ENCODE measurements around the gene CRTC1.
"Not testable (repeated sequence)": the region's sequence is repeated elsewhere in the genome, so short reads cannot be mapped to it uniquely, and the experiment has no call there.

Gene CRTC1

GRCh38 chr19:18713550-18714117 is 30.2 kb downstream of the CRTC1 start:
- no peaks in the 10 kb centered on the region for H3K9me3 Mint-ChIP-seq
- DNase-seq (no peak), ATAC-seq (peak; percentile 45)
- no peak overlapping the region for H3K27ac Mint-ChIP-seq
- no peak overlapping the region for H3K4me3 Mint-ChIP-seq
- no peaks in the 10 kb centered on the region for H3K36me3 Mint-ChIP-seq (ENCODE audit: low read depth)
- H3K4me1 Mint-ChIP-seq = peaks cover 27% of the 10 kb centered on the region
- H3K27me3 Mint-ChIP-seq = no peaks in the 10 kb centered on the region

- no peak overlapping the region for H3K4me3 Mint-ChIP-seq
- H3K27ac Mint-ChIP-seq = no peak overlapping the region
- H3K27me3 Mint-ChIP-seq = no peaks in the 10 kb centered on the region
- ATAC-seq = no peak
- no peak for DNase-seq
- H3K9me3 Mint-ChIP-seq = no peaks in the 10 kb centered on the region
- H3K36me3 Mint-ChIP-seq (ENCODE audit: low read depth) = no peaks in the 10 kb centered on the region
- H3K4me1 Mint-ChIP-seq = peaks cover 25% of the 10 kb centered on the region
Measured at GRCh38 chr19:18715416-18715815, 31.9 kb downstream of the CRTC1 start.

- H3K9me3 Mint-ChIP-seq = no peaks in the 10 kb centered on the region
- no peak for ATAC-seq
- no peak overlapping the region for H3K27ac Mint-ChIP-seq
- peaks cover 26% of the 10 kb centered on the region for H3K4me1 Mint-ChIP-seq
- DNase-seq = no peak
- H3K4me3 Mint-ChIP-seq = no peak overlapping the region
- no peaks in the 10 kb centered on the region for H3K27me3 Mint-ChIP-seq
- peaks cover 2% of the 10 kb centered on the region for H3K36me3 Mint-ChIP-seq (ENCODE audit: low read depth)
Measured at GRCh38 chr19:18716857-18717256, 33.4 kb downstream of the CRTC1 start.

DNA sequence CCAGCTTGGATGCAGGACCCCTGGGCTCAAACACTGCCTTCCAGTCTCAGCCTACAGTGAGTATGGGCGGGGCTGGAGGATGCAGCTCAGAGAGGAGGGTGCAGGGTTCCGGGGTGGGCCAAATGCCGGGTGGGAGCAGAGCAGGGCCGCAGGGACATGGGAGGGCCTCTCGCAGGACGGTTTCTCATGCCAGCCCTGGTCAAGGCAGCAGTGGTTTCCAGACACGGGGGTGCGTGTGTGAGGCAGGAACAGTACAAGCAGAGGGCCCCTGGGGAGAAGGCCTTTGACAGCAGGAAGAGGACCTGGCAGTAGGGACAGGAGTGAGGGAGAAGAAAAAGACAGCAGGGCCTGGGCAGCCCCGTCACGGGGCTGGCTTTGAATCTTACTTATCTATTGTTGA is 34.1 kb downstream of the CRTC1 start:
- Mint-ChIP-seq H3K36me3 (ENCODE audit: low read depth) (peaks cover 2% of the 10 kb centered on the region), H3K9me3 (no peaks in the 10 kb centered on the region), H3K27me3 (no peaks in the 10 kb centered on the region), H3K27ac (no peak overlapping the region), H3K4me1 (peaks cover 26% of the 10 kb centered on the region), H3K4me3 (no peak overlapping the region)
- DNase-seq (no peak), ATAC-seq (no peak)

DNA sequence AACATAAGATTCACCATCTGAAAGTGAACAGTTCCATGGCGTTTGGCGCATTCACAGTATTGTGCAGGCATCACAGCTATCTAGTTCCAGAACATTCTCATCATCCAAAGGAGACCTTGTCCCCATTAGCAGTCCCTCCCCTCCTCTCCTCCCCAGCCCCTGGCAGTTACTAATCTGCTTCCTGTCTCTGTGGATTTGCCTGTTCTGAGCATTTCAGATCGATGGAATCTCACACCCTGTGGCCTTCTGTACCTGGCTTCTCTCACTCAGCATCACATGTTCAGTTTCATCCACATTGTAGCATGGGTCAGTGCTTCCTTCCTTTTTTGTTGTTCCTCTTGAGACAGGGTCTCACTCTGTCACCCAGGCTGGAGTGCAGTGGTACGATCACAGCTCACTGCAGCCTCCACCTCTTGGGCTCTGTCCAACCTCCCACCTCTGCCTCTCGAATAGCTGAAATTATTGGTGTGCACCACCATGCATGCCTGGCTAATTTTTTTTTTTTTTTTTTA is 34.6 kb downstream of the CRTC1 start:
- DNase-seq = no peak
- H3K36me3 Mint-ChIP-seq (ENCODE audit: low read depth) = peaks cover 2% of the 10 kb centered on the region
- no peak overlapping the region for H3K4me3 Mint-ChIP-seq
- no peaks in the 10 kb centered on the region for H3K27me3 Mint-ChIP-seq
- no peak for ATAC-seq
- no peaks in the 10 kb centered on the region for H3K9me3 Mint-ChIP-seq
- H3K4me1 Mint-ChIP-seq = peaks cover 25% of the 10 kb centered on the region
- no peak overlapping the region for H3K27ac Mint-ChIP-seq

DNA sequence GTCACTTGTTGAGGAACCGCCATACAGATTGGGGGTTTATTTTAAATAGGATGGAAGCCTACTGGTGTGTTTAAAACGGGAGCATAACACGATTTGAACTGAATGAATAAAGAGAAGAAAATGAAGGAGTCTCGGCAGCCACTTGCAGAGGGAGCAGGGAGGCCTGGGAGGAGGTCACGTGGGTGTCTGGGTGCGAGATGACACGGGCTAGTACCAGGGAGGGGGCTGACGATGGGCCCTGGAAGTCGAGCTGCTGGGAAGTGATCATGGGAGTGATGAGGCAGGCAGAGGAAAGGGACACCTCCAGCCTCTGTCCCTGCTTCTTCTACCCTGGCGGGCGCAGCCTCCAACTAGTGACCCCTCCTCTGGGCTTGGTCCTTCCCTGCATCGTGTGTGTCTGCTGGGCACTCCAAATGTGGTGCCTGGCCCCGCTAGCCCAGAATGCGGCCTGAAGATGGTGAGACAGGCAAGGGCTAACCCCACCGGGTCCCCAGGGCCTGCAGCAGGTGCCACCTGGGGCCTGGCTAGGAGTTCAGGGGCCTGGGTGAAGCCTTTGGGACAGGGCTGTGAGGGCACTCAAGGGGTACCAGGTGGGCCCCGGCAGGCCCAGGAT is 35.5 kb downstream of the CRTC1 start:
- Mint-ChIP-seq H3K27ac (no peak overlapping the region), H3K36me3 (ENCODE audit: low read depth) (peaks cover 2% of the 10 kb centered on the region), H3K9me3 (no peaks in the 10 kb centered on the region), H3K4me1 (peaks cover 25% of the 10 kb centered on the region), H3K4me3 (no peak overlapping the region), H3K27me3 (no peaks in the 10 kb centered on the region)
- no peak for DNase-seq
- ATAC-seq = no peak

DNA sequence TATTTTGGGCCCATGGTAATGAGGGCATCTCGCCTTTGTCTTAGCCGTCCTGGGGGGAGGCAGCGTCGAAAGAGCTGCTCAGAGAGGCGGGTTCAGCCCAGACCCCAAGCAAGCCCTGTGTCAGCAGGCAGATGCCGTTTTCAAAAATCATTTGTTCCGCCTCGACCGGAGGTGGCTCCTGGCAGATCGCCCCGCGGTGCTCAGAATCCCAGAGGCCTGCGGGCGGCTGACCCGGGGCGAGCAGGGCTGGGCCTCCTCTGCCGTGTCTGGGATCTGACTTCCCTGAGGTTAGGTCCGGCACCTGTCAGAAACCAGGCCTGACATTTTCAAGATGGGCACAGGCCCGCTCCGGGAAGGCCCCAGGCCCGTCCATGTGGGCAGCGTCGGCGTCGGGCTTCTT is 36.1 kb downstream of the CRTC1 start:
- peaks cover 25% of the 10 kb centered on the region for H3K4me1 Mint-ChIP-seq
- no peaks in the 10 kb centered on the region for H3K9me3 Mint-ChIP-seq
- H3K27me3 Mint-ChIP-seq = no peaks in the 10 kb centered on the region
- H3K4me3 Mint-ChIP-seq = no peak overlapping the region
- DNase-seq = no peak
- ATAC-seq = no peak
- H3K36me3 Mint-ChIP-seq (ENCODE audit: low read depth) = peaks cover 2% of the 10 kb centered on the region
- H3K27ac Mint-ChIP-seq = no peak overlapping the region

- H3K36me3 Mint-ChIP-seq (ENCODE audit: low read depth) = peaks cover 2% of the 10 kb centered on the region
Measured at GRCh38 chr19:18723871-18724377, 40.4 kb downstream of the CRTC1 start.

DNA sequence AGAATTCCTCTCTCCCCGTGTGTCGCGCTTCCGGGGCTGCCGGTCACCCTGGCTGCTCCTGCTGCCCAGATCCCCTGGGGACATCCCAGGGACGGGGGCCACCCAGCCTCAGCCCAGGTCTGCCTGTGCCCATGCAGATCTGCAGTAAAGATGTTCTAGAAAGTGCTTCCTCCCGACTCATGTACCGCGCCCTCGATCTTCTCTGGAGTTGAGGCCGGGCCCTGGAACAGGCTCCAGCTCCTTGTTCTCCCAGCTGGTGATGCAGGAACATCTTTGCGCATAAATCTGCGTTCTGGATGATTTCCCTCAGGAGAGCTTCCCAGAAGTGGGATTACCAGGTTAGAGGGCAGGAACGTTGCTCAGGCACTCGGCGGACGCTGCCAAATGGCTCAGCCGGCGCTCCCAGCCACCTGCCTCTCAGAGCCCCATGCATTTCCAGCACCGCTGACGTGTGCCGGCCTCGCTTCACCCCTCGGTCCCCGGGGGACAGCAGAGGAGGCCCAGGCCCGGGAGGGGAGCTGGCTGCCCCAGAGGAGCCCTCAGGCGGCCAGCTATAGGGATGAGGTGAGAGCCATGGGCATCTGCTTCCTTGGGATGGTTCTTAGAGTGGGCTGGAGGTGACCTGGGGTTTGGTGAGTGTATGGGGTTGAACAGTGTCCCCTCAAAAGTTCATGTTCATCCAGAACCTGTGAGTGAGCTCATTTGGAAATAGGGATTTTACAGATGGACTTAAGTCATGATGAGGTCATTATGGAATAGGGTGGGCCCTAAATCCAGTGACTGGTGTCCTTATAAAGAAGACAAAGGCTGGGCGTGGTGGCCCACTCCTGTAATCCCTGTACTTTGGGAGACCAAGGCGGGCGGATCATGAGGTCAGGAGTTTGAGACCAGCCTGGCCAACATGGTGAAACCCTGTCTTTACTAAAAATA is 42.6 kb downstream of the CRTC1 start:
- no peaks in the 10 kb centered on the region for H3K27me3 Mint-ChIP-seq
- DNase-seq (no peak), ATAC-seq (no peak)
- H3K27ac Mint-ChIP-seq = no peak overlapping the region
- no peaks in the 10 kb centered on the region for H3K9me3 Mint-ChIP-seq
- peaks cover 10% of the 10 kb centered on the region for H3K4me1 Mint-ChIP-seq
- H3K36me3 Mint-ChIP-seq (ENCODE audit: low read depth) = no peaks in the 10 kb centered on the region
- no peak overlapping the region for H3K4me3 Mint-ChIP-seq

More at GRCh38 chr19:18723871-18724377, 40.4 kb downstream of the CRTC1 start:
- Mint-ChIP-seq H3K27ac (no peak overlapping the region), H3K4me3 (no peak overlapping the region), H3K9me3 (no peaks in the 10 kb centered on the region), H3K27me3 (no peaks in the 10 kb centered on the region), H3K4me1 (peaks cover 12% of the 10 kb centered on the region)
- no peak for DNase-seq
- ATAC-seq = peak; percentile 46

GRCh38 chr19:18726846-18727245 is 43.4 kb downstream of the CRTC1 start:
- Mint-ChIP-seq H3K9me3 (no peaks in the 10 kb centered on the region), H3K4me1 (peaks cover 10% of the 10 kb centered on the region), H3K27ac (no peak overlapping the region), H3K27me3 (no peaks in the 10 kb centered on the region), H3K36me3 (ENCODE audit: low read depth) (no peaks in the 10 kb centered on the region), H3K4me3 (no peak overlapping the region)
- DNase-seq (no peak), ATAC-seq (no peak)

GRCh38 chr19:18727602-18728001 is 44.1 kb downstream of the CRTC1 start:
- peaks cover 10% of the 10 kb centered on the region for H3K4me1 Mint-ChIP-seq
- H3K36me3 Mint-ChIP-seq (ENCODE audit: low read depth); ATAC-seq; H3K27me3 Mint-ChIP-seq; DNase-seq; H3K9me3 Mint-ChIP-seq; H3K4me3 Mint-ChIP-seq; H3K27ac Mint-ChIP-seq: not testable (repeated sequence)

DNA sequence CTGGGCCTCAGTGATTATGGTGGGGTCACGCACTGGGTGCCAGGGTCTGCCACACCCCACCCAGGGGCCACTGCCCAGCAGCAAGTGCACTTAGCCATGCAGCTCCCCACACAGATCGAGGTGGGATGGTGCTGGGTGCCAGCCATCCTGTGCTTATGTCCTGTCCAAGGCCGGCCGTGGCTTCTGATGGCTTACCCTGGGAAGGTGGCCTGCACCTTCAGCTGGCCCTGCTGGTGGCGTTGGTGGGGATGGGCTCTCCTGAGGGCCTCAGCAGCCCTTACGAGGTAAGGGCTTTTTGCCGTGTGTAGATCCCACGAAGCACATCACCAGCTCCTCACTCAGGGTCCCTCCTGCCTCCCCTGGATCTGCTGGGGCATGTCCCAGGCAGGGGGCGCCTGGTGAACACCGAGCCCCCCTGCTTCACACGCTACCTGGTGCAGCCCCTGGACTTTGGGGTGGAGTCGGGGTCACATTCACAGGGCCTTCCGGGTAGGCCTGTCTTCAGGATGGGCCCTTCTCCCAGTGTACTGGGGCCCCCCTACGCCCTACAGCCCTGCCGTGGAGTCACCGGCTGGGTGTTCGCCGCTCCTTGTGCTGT is 46.6 kb downstream of the CRTC1 start:
- DNase-seq = no peak
- Mint-ChIP-seq H3K36me3 (ENCODE audit: low read depth) (no peaks in the 10 kb centered on the region), H3K9me3 (no peaks in the 10 kb centered on the region), H3K27ac (no peak overlapping the region), H3K4me3 (no peak overlapping the region), H3K27me3 (no peaks in the 10 kb centered on the region), H3K4me1 (no peaks in the 10 kb centered on the region)
- ATAC-seq = no peak

DNA sequence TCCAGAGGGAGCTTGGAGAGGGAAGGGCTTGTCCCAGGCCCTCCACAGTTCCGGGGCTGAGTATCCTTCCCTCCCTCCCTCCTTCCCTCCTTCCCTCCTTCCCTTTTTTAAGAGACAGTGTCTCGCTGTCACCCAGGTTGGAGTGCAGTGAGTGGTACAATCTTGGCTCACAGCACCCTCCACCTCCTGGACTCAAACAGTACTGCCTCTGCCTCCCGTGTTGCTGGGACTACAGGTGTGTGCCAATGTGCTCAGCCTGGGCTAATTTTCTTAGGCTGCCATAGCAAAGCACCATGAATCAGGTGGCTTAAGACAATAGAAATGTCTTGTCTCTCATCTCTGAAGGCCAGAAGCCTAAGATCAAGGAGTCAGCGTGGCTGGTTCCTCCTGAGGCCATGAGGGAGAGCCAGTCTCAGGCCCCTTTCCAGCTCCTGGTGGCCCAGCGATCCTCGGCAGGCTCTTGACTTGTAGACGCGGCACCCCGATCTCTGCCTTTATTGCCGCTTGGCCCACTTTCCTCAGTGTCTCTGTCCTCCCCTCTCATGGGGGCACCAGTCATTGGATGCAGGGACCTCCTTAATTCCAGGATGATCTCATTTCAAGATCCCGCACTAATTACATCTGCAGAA is 47.5 kb downstream of the CRTC1 start:
- Mint-ChIP-seq H3K36me3 (ENCODE audit: low read depth) (no peaks in the 10 kb centered on the region), H3K27ac (no peak overlapping the region), H3K9me3 (no peaks in the 10 kb centered on the region), H3K27me3 (no peaks in the 10 kb centered on the region), H3K4me1 (no peaks in the 10 kb centered on the region), H3K4me3 (no peak overlapping the region)
- ATAC-seq = no peak
- no peak for DNase-seq

DNA sequence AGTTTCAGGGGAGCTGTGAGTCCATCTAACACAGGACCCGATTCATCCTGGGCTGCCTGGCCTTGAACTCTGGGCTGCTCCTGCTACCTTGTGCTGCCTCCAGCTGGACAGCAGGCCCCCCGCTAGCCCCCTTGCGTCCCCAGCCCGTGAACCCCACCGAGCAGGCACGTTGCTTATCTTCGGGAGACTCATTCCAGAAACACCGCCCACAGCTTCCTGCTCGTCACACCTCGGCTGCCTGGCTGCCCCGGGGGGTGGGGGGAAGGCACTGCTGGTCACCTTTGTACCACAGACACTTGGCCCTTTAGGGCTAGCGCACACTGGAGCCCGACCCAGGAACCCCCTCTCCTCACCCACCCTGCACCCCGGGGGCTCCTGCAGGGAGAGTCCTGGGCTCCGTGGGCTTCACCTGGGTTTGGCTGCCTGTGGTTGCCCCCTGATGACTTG is 48.1 kb downstream of the CRTC1 start:
- DNase-seq (no peak), ATAC-seq (no peak)
- H3K27me3 Mint-ChIP-seq = no peaks in the 10 kb centered on the region
- H3K4me1 Mint-ChIP-seq = no peaks in the 10 kb centered on the region
- no peak overlapping the region for H3K4me3 Mint-ChIP-seq
- H3K9me3 Mint-ChIP-seq = no peaks in the 10 kb centered on the region
- no peak overlapping the region for H3K27ac Mint-ChIP-seq
- H3K36me3 Mint-ChIP-seq (ENCODE audit: low read depth) = no peaks in the 10 kb centered on the region
